Measurements from ENCODE around the gene SLC2A9.

GRCh38 chr4:10006601-10007435 is 14.5 kb downstream of the SLC2A9 start:
- no peak for TF ChIP-seq CTCF (IDR thresholded peaks at IDR 0.05 in 4 of 5, conservative IDR thresholded peaks at IDR 0.05 in 1 of 5)
- no peak for TF ChIP-seq POLR2A (IDR thresholded peaks at IDR 0.05)

Measured in gastrocnemius medialis (tissue), 4 donors.